ENCODE measurements around the gene CALHM6.

- TF ChIP-seq ZNF317 (CRISPR knock-in tag; IDR thresholded peaks at IDR 0.05; ENCODE audit: borderline replicate concordance, low read depth) (no peak), E2F4 (CRISPR knock-in tag; IDR thresholded peaks at IDR 0.05; ENCODE audit: borderline replicate concordance, low read depth) (no peak), CTCF (IDR thresholded peaks at IDR 0.05) (no peak)
Measured at GRCh38 chr6:116437656-116438055, 23.5 kb upstream of the CALHM6 start.
